GM23338 (cell line): ENCODE measurements around the gene PKP2. TPM values are rescaled to one million over a fixed set of nuclear protein-coding genes. Genes with fewer than 3 reads are reported as not detected.

ENCODE experiments used
- ATAC-seq: fragments of 200-7000 bp; cut with Tn5 transposase; 3 replicates; pipeline ENCODE4 v1.9.1; 2020
- DNase-seq: peaks from one replicate; pipeline ENCODE4 v3.0.0-alpha.2; 2015; ENCODE audit warnings: low spot score
- H2AFZ ChIP-seq: fragments of 200-600 bp; sonication (generic); 2 replicates; pipeline ENCODE4 v1.8.0; 2016; ENCODE audit warnings: antibody characterized with exemption, mild to moderate bottlenecking, moderate library complexity
- H3F3A ChIP-seq: fragments of 200-600 bp; sonication (generic); replicated peaks from 2 replicates; pipeline ENCODE4 v1.8.0; 2017; ENCODE audit warnings: antibody characterized with exemption, mixed run types, low read depth
- H3K27ac ChIP-seq: fragments of 200-600 bp; sonication (generic); 2 replicates; pipeline ENCODE4 v1.6.1; 2016; ENCODE audit warnings: low read depth
- H3K27me3 ChIP-seq: fragments of 200-600 bp; sonication (generic); 2 replicates; pipeline ENCODE4 v1.8.0; 2016; ENCODE audit warnings: mild to moderate bottlenecking, mixed run types, moderate library complexity; ENCODE audit not compliant: insufficient read depth
- H3K36me3 ChIP-seq: fragments of 200-600 bp; sonication (generic); 2 replicates; pipeline ENCODE4 v1.8.0; 2016; ENCODE audit warnings: mild to moderate bottlenecking; ENCODE audit not compliant: insufficient read depth
- H3K4me1 ChIP-seq: fragments of 200-600 bp; sonication (generic); 2 replicates; pipeline ENCODE4 v1.8.0; 2016; ENCODE audit warnings: mild to moderate bottlenecking, moderate library complexity; ENCODE audit not compliant: insufficient read depth
- H3K4me2 ChIP-seq: fragments of 200-600 bp; sonication (generic); 2 replicates; pipeline ENCODE4 v1.7.1; 2017; ENCODE audit warnings: mixed run types
- H3K4me3 ChIP-seq: fragments of 200-600 bp; sonication (generic); 2 replicates; pipeline ENCODE4 v1.6.1; 2016; ENCODE audit warnings: mixed run types
- H3K79me2 ChIP-seq: fragments of 200-600 bp; sonication (generic); replicated peaks from 2 replicates; pipeline ENCODE4 v1.8.0; 2017; ENCODE audit warnings: mild to moderate bottlenecking; ENCODE audit not compliant: insufficient read depth
- H3K9me2 ChIP-seq: fragments of 200-600 bp; sonication (generic); 2 replicates; pipeline ENCODE4 v1.8.0; 2017; ENCODE audit not compliant: insufficient read depth
- H4K20me1 ChIP-seq: fragments of 200-600 bp; sonication (generic); replicated peaks from 2 replicates; pipeline ENCODE4 v1.8.0; 2017; ENCODE audit warnings: mild to moderate bottlenecking; ENCODE audit not compliant: insufficient read depth
- H3K27ac Mint-ChIP-seq: 2 replicates; pipeline ENCODE4 v1.8.0; 2020; ENCODE audit warnings: inconsistent platforms, mild to moderate bottlenecking, moderate library complexity, mixed read lengths
- H3K27me3 Mint-ChIP-seq: 3 replicates; pipeline ENCODE4 v1.8.0; 2022; ENCODE audit warnings: low read depth, mild to moderate bottlenecking, moderate library complexity, mixed read lengths, inconsistent platforms; ENCODE audit not compliant: insufficient read depth, poor library complexity
- H3K36me3 Mint-ChIP-seq: 3 replicates; pipeline ENCODE4 v1.8.0; 2021; ENCODE audit warnings: low read depth, mild to moderate bottlenecking, inconsistent platforms, moderate library complexity, mixed read lengths
- H3K4me1 Mint-ChIP-seq: 3 replicates; pipeline ENCODE4 v1.8.0; 2020; ENCODE audit warnings: mild to moderate bottlenecking, inconsistent platforms, mixed read lengths
- H3K4me3 Mint-ChIP-seq: 3 replicates; pipeline ENCODE4 v1.8.0; 2021; ENCODE audit warnings: moderate library complexity, mild to moderate bottlenecking, inconsistent platforms, mixed read lengths
- H3K9me3 Mint-ChIP-seq: 3 replicates; pipeline ENCODE4 v1.8.0; 2020; ENCODE audit warnings: moderate library complexity, mild to moderate bottlenecking, inconsistent platforms, mixed read lengths
- CTCF ChIP-seq, 2 experiments: fragments of 200-600 bp in 1 of 2; sonication (generic) in 1 of 2; conservative IDR thresholded peaks; 2 replicates each; pipeline versions ENCODE4 v1.5.1 to v1.6.1; 2016 to 2017; ENCODE audit warnings: antibody characterized with exemption in 2 of 2, low read depth in 2 of 2, mild to moderate bottlenecking in 2 of 2, moderate library complexity in 1 of 2
- EZH2phosphoT487 ChIP-seq: fragments of 200-600 bp; sonication (generic); IDR thresholded peaks from one replicate; pipeline ENCODE4 v1.8.1; 2018; ENCODE audit warnings: antibody characterized with exemption; ENCODE audit not compliant: unreplicated experiment
- NANOG ChIP-seq: IDR thresholded peaks from 2 replicates; pipeline ENCODE4 v1.6.1; 2016; ENCODE audit warnings: antibody characterized with exemption, borderline replicate concordance
- ZNF114 ChIP-seq: fragments of 250-450 bp; sonication (Bioruptor Pico); IDR thresholded peaks from 2 replicates; pipeline ENCODE4 v1.5.0; 2020; ENCODE audit warnings: mild to moderate bottlenecking, moderate library complexity
- ZNF462 ChIP-seq: fragments of 250-450 bp; sonication (Bioruptor Pico); IDR thresholded peaks from 2 replicates; pipeline ENCODE4 v1.5.0; 2020; ENCODE audit warnings: mild to moderate bottlenecking, moderate library complexity
- polyA plus RNA-seq: library from polyadenylated mRNA; unstranded; fragments of >200 nt; fragmentation: Nextera tagmentation; extraction: Ambion mirVana; gene quantifications from 2 replicates; pipeline ENCODE4 v1.2.1, GENCODE V29; 2016
- total RNA-seq: library from RNA; depleted of rRNA; stranded (reverse); fragments of >200 nt; shearing (Covaris generic); gene quantifications from 2 replicates; pipeline ENCODE4 v1.2.3, GENCODE V29; 2014
- TF ChIP-seq, protein P1 (sequence below): IDR thresholded peaks from 2 replicates; pipeline ENCODE4 v1.6.1; 2016; ENCODE audit warnings: antibody characterized with exemption

PKP2 gene
- total and polyA plus RNA-seq, 2 experiments from 2014 or later, result 24.6 to 47.6 TPM

DNA sequence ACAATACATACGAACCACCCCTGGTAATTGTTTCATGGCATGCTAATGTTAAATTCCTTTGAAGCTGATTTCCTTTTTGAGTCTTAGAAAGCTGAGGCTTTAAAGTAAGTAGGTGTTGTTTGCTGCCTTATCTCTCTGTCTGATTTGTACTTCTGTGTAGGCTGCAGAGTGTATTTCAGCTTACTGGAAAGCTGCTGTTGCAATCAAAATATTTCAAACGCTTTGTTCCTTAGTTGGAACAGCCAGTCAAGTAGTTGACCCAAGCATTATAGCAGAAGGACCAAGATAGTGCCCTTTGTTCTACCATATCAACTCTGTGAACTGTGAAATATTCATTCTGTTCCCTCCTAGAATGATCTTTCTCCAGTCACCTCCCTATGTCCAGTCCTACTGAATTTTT is 3.1 kb downstream of the PKP2 start:
- Histone ChIP-seq H3K27ac (peak overlapping the region; percentile 96), H3F3A (no peaks in the 10 kb centered on the region), H3K4me1 (peaks cover 47% of the 10 kb centered on the region), H4K20me1 (no peaks in the 10 kb centered on the region), H2AFZ (no peak overlapping the region), H3K79me2 (peaks cover 54% of the 10 kb centered on the region), H3K36me3 (no peaks in the 10 kb centered on the region), H3K9me2 (no peaks in the 10 kb centered on the region), H3K4me2 (peak overlapping the region; percentile 89), H3K27me3 (no peaks in the 10 kb centered on the region), H3K4me3 (peak overlapping the region; percentile 22; the same call in 1 of the 2 replicates)
- Mint-ChIP-seq H3K9me3 (no peaks in the 10 kb centered on the region), H3K4me3 (peak overlapping the region; percentile 1; the same call in 1 of the 3 replicates), H3K36me3 (no peaks in the 10 kb centered on the region; the same call in 2 of the 3 replicates), H3K4me1 (peaks cover 56% of the 10 kb centered on the region), H3K27ac (peak overlapping the region; percentile 86), H3K27me3 (peaks cover 9% of the 10 kb centered on the region)
- no peak for ATAC-seq
- TF ChIP-seq ZNF462 (CRISPR knock-in tag) (no peak), EZH2phosphoT487 (no peak)
- TF ChIP-seq, protein P1, sequence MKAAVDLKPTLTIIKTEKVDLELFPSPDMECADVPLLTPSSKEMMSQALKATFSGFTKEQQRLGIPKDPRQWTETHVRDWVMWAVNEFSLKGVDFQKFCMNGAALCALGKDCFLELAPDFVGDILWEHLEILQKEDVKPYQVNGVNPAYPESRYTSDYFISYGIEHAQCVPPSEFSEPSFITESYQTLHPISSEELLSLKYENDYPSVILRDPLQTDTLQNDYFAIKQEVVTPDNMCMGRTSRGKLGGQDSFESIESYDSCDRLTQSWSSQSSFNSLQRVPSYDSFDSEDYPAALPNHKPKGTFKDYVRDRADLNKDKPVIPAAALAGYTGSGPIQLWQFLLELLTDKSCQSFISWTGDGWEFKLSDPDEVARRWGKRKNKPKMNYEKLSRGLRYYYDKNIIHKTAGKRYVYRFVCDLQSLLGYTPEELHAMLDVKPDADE, result no peak
- DNase-seq, result peak; percentile 46

DNA sequence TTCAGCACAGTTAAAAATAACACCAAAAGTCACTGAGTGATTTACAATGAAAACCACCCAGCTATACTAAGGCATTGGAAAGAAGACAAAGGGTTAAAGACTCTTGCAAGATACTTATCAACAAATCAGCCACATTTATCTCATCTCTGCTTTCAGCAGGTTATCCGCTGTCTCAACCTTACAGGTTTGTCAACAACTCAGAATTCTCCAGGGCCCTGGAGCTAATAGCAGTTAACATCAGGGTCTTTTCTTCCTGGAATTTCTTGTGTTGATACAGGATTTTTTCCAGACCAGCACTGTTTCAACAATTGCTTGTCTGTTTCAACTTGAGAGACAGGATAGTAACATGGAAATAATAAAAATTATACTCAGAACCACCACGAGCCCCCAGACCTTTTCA is 3.5 kb downstream of the PKP2 start:
- peak overlapping the region; percentile 1; the same call in 1 of the 3 replicates for H3K4me3 Mint-ChIP-seq
- H3K27ac Mint-ChIP-seq, result peak overlapping the region; percentile 86
- TF ChIP-seq, protein P1, result no peak
- TF ChIP-seq CTCF (conservative IDR thresholded peaks at IDR 0.05; ENCODE audit: low read depth in 2 of 2), result no peak
- no peak for TF ChIP-seq NANOG
- no peak for TF ChIP-seq ZNF114
- no peak for TF ChIP-seq EZH2phosphoT487

More for the DNA sequence above, 3.5 kb downstream of the PKP2 start:
- Histone ChIP-seq H3F3A (no peaks in the 10 kb centered on the region), H3K9me2 (no peaks in the 10 kb centered on the region), H4K20me1 (no peaks in the 10 kb centered on the region), H3K4me3 (peak overlapping the region; percentile 22; the same call in 1 of the 2 replicates), H3K4me2 (peak overlapping the region; percentile 89), H3K27ac (peak overlapping the region; percentile 96), H2AFZ (no peak overlapping the region), H3K79me2 (peaks cover 58% of the 10 kb centered on the region), H3K36me3 (no peaks in the 10 kb centered on the region), H3K4me1 (peaks cover 46% of the 10 kb centered on the region), H3K27me3 (no peaks in the 10 kb centered on the region)
- H3K4me1 Mint-ChIP-seq, result peaks cover 54% of the 10 kb centered on the region
- no peaks in the 10 kb centered on the region for H3K9me3 Mint-ChIP-seq
- ATAC-seq (no peak), DNase-seq (peak; percentile 67)
- H3K27me3 Mint-ChIP-seq, result peaks cover 11% of the 10 kb centered on the region
- H3K36me3 Mint-ChIP-seq, result no peaks in the 10 kb centered on the region; the same call in 2 of the 3 replicates
